HepG2 (cell line): Measurements from ENCODE around the gene LILRB5. TPM values are rescaled to one million over a fixed set of nuclear protein-coding genes. Genes with fewer than 3 reads are reported as not detected.

ENCODE experiments used
- EED ChIP-seq: sonication (generic); formaldehyde crosslinking; IDR thresholded peaks from 2 replicates; pipeline ENCODE4 v1.5.0; 2020; ENCODE audit warnings: mild to moderate bottlenecking, missing genetic modification reagents
- GTF3A ChIP-seq: sonication (generic); formaldehyde crosslinking; conservative IDR thresholded peaks from 2 replicates; pipeline ENCODE4 v1.4.0; 2020; ENCODE audit warnings: mild to moderate bottlenecking, missing genetic modification reagents
- HMG20B ChIP-seq: conservative IDR thresholded peaks from 2 replicates; pipeline ENCODE4 v1.6.1; 2016; ENCODE audit warnings: missing genetic modification reagents, missing compliant biosample characterization
- MTA3 ChIP-seq: sonication (generic); formaldehyde crosslinking; IDR thresholded peaks from 2 replicates; pipeline ENCODE4 v1.4.0; 2020; ENCODE audit warnings: missing genetic modification reagents
- NFATC3 ChIP-seq: sonication (generic); formaldehyde crosslinking; IDR thresholded peaks from 2 replicates; pipeline ENCODE4 v1.5.1; 2020; ENCODE audit warnings: mild to moderate bottlenecking, missing genetic modification reagents
- SATB2 ChIP-seq: sonication (generic); formaldehyde crosslinking; IDR thresholded peaks from 2 replicates; pipeline ENCODE4 v1.5.0; 2020; ENCODE audit warnings: missing genetic modification reagents
- SNRNP70 ChIP-seq: fragments of 200-400 bp; formaldehyde crosslinking; IDR thresholded peaks from 2 replicates; pipeline ENCODE4 v1.6.1; 2017; ENCODE audit warnings: mild to moderate bottlenecking, low read depth, low read length, moderate library complexity
- TARDBP ChIP-seq: sonication (generic); formaldehyde crosslinking; IDR thresholded peaks from 2 replicates; pipeline ENCODE4 v1.8.0; 2022; ENCODE audit warnings: mild to moderate bottlenecking, missing genetic modification reagents
- ZBTB2 ChIP-seq: sonication (generic); formaldehyde crosslinking; IDR thresholded peaks from 2 replicates; pipeline ENCODE4 v1.8.0; 2022; ENCODE audit warnings: low read depth, missing genetic modification reagents
- ZKSCAN8 ChIP-seq: IDR thresholded peaks from 2 replicates; pipeline ENCODE4 v1.6.1; 2016; ENCODE audit warnings: borderline replicate concordance, missing genetic modification reagents, missing compliant biosample characterization
- ZNF503 ChIP-seq: sonication (generic); formaldehyde crosslinking; IDR thresholded peaks from 2 replicates; pipeline ENCODE4 v1.4.0; 2020; ENCODE audit warnings: missing genetic modification reagents
- polyA plus RNA-seq, 8 experiments: library from polyadenylated mRNA; depleted of rRNA in 3 of 8; stranded (reverse) in 7 of 8; unstranded in 1 of 8; fragments of >200 nt; fragmentation: Illumina TruSeq in 4 of 8; extraction: Trizol in 4 of 8; gene quantifications; 2 replicates each; pipeline versions ENCODE4 v1.2.1 to v1.2.3, GENCODE V29; 2011 to 2016; ENCODE audit warnings: low read depth in 4 of 8, missing spikeins in 1 of 8, mixed read lengths in 1 of 8; ENCODE audit not compliant: insufficient read depth in 1 of 8
- total RNA-seq, 5 experiments: library from RNA; depleted of rRNA; stranded (reverse); fragments of >200 nt; fragmentation: Illumina TruSeq; extraction: Trizol; gene quantifications; 2 replicates each; pipeline ENCODE4 v1.2.3, GENCODE V29; 2016; ENCODE audit warnings: low read depth in 1 of 5
- TF ChIP-seq, protein P1 (sequence below): sonication (generic); formaldehyde crosslinking; IDR thresholded peaks from 2 replicates; pipeline ENCODE4 v1.4.0; 2020; ENCODE audit warnings: mild to moderate bottlenecking, missing genetic modification reagents
- TF ChIP-seq, protein P2 (sequence below): sonication (generic); formaldehyde crosslinking; IDR thresholded peaks from 2 replicates; pipeline ENCODE4 v1.4.0; 2020; ENCODE audit warnings: missing genetic modification reagents, borderline replicate concordance
- TF ChIP-seq, protein P3 (sequence below): sonication (generic); formaldehyde crosslinking; IDR thresholded peaks from 2 replicates; pipeline ENCODE4 v1.4.0; 2020; ENCODE audit warnings: missing genetic modification reagents

LILRB5 gene
- total and polyA plus RNA-seq, 2 of the 13 experiments (the other 11 are each of a cell fraction or from before 2014, with no cell fraction given): not detected

DNA sequence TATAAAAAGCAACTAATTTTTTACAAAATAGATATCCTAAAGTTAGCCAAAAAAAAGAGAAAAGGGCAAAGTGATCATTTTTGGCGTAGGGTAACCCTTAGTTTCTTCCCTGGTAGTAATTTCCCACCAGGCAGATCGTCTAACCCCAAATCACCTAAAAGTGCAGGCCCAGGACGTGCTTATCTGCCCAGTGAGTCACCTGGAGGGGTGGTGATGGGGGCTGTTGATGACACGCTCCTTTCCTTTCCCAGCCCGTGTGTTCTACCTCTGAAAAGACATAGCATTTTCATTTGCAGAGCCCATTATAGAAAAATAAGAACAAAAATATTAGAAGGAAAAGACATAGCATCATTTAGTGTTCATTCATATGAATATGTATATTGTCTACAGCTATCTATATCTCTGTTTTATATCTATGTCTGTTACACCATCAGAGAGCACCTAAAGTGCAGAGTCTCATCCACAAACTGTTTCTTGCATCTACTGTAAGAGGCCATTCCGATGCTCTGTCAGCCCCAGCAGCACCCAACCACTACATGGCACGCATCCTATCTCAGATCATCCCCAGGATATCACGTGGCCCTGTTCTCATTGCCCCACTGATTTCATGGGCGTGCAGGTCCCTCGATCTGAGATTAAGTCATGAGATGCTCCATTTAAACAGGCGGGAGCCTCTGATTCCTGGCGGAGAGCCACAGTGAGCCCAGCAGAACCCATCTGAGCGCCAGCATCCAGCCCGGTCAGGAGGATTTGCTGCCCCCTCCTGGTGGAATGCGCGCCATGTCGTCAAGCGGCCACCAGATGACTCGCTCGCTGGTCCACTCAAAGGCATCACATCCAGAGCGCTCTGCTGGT lies 25.8 kb downstream of the LILRB5 start (continued):
- TF ChIP-seq, protein P1, sequence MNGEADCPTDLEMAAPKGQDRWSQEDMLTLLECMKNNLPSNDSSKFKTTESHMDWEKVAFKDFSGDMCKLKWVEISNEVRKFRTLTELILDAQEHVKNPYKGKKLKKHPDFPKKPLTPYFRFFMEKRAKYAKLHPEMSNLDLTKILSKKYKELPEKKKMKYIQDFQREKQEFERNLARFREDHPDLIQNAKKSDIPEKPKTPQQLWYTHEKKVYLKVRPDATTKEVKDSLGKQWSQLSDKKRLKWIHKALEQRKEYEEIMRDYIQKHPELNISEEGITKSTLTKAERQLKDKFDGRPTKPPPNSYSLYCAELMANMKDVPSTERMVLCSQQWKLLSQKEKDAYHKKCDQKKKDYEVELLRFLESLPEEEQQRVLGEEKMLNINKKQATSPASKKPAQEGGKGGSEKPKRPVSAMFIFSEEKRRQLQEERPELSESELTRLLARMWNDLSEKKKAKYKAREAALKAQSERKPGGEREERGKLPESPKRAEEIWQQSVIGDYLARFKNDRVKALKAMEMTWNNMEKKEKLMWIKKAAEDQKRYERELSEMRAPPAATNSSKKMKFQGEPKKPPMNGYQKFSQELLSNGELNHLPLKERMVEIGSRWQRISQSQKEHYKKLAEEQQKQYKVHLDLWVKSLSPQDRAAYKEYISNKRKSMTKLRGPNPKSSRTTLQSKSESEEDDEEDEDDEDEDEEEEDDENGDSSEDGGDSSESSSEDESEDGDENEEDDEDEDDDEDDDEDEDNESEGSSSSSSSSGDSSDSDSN (CRISPR knock-in tag): no peak; the same call in 1 of the 2 replicates
- TF ChIP-seq ZKSCAN8 (0 out of 2 replicates have a peak, but pooled peaks have one; percentile 23), HMG20B (no peak), ZNF503 (CRISPR knock-in tag) (no peak), SNRNP70 (no peak), NFATC3 (CRISPR knock-in tag) (no peak), GTF3A (CRISPR knock-in tag) (no peak), EED (CRISPR knock-in tag) (no peak), MTA3 (CRISPR knock-in tag) (no peak), TARDBP (CRISPR knock-in tag) (no peak), SATB2 (no peak), ZBTB2 (CRISPR knock-in tag) (no peak)
- TF ChIP-seq, protein P2, sequence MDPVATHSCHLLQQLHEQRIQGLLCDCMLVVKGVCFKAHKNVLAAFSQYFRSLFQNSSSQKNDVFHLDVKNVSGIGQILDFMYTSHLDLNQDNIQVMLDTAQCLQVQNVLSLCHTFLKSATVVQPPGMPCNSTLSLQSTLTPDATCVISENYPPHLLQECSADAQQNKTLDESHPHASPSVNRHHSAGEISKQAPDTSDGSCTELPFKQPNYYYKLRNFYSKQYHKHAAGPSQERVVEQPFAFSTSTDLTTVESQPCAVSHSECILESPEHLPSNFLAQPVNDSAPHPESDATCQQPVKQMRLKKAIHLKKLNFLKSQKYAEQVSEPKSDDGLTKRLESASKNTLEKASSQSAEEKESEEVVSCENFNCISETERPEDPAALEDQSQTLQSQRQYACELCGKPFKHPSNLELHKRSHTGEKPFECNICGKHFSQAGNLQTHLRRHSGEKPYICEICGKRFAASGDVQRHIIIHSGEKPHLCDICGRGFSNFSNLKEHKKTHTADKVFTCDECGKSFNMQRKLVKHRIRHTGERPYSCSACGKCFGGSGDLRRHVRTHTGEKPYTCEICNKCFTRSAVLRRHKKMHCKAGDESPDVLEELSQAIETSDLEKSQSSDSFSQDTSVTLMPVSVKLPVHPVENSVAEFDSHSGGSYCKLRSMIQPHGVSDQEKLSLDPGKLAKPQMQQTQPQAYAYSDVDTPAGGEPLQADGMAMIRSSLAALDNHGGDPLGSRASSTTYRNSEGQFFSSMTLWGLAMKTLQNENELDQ (CRISPR knock-in tag): no peak
- TF ChIP-seq, protein P3, sequence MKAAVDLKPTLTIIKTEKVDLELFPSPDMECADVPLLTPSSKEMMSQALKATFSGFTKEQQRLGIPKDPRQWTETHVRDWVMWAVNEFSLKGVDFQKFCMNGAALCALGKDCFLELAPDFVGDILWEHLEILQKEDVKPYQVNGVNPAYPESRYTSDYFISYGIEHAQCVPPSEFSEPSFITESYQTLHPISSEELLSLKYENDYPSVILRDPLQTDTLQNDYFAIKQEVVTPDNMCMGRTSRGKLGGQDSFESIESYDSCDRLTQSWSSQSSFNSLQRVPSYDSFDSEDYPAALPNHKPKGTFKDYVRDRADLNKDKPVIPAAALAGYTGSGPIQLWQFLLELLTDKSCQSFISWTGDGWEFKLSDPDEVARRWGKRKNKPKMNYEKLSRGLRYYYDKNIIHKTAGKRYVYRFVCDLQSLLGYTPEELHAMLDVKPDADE (CRISPR knock-in tag): no peak
